Body of pancreas (tissue), 4 donors: ENCODE results near the gene RAP1GAP2.

ENCODE experiments used
- CTCF ChIP-seq, 7 experiments: fragments of 450-650 bp in 4 of 7; fragments of 200-600 bp in 3 of 7; sonication (generic) in 3 of 7; IDR thresholded peaks; one replicate each; pipeline ENCODE4 v1.5.1; 2016 to 2019; ENCODE audit warnings: antibody characterized with exemption in 7 of 7
- POLR2A ChIP-seq, 3 donors: fragments of 450-650 bp; IDR thresholded peaks; one replicate each; pipeline ENCODE4 v1.6.1; 2016; ENCODE audit warnings: antibody characterized with exemption in 3 of 3, mild to moderate bottlenecking in 2 of 3

GRCh38 chr17:3004925-3005324 is 208.7 kb downstream of the RAP1GAP2 start:
- TF ChIP-seq CTCF (IDR thresholded peaks at IDR 0.05), result no peak
- no peak for TF ChIP-seq POLR2A (IDR thresholded peaks at IDR 0.05)
